Spleen (tissue), 11 donors: ENCODE results near the gene TMEM72. TPM values are rescaled to one million over a fixed set of nuclear protein-coding genes. Genes with fewer than 3 reads are reported as not detected.

ENCODE experiments used
- DNase-seq: peaks from one replicate; pipeline ENCODE4 v3.0.0-alpha.2; 2020
- H3K27ac ChIP-seq, 8 donors: fragments of 200-600 bp; sonication (generic) in 7 of 8; 1 replicate in 4 of 8; 2 replicates in 4 of 8; pipeline versions ENCODE4 v1.5.0 to v1.8.0; 2016 to 2021; ENCODE audit warnings: inconsistent platforms in 4 of 8, mild to moderate bottlenecking in 4 of 8, moderate library complexity in 1 of 8
- H3K27me3 ChIP-seq, 7 donors: fragments of 200-600 bp; sonication (generic) in 6 of 7; replicated peaks in 1 of 7; 1 replicate in 4 of 7; 2 replicates in 3 of 7; pipeline versions ENCODE4 v1.5.0 to v1.8.0; 2016 to 2021; ENCODE audit warnings: inconsistent platforms in 3 of 7, mild to moderate bottlenecking in 1 of 7
- H3K36me3 ChIP-seq, 6 donors: fragments of 200-600 bp; sonication (generic) in 5 of 6; 1 replicate in 4 of 6; 2 replicates in 2 of 6; pipeline versions ENCODE4 v1.5.0 to v1.8.0; 2016 to 2021; ENCODE audit warnings: inconsistent platforms in 2 of 6
- H3K4me1 ChIP-seq, 6 donors: fragments of 200-600 bp; sonication (generic) in 5 of 6; 1 replicate in 3 of 6; 2 replicates in 3 of 6; pipeline versions ENCODE4 v1.5.0 to v1.8.0; 2016 to 2021; ENCODE audit warnings: inconsistent platforms in 3 of 6
- H3K4me3 ChIP-seq, 8 donors: fragments of 200-600 bp; sonication (generic) in 7 of 8; 1 replicate in 4 of 8; 2 replicates in 4 of 8; pipeline versions ENCODE4 v1.5.0 to v1.8.0; 2016 to 2021; ENCODE audit warnings: inconsistent platforms in 4 of 8, mild to moderate bottlenecking in 4 of 8, moderate library complexity in 2 of 8
- H3K9me3 ChIP-seq, 8 donors: fragments of 200-600 bp; sonication (generic) in 7 of 8; 1 replicate in 4 of 8; 2 replicates in 4 of 8; pipeline versions ENCODE4 v1.5.0 to v1.8.0; 2016 to 2021; ENCODE audit warnings: inconsistent platforms in 4 of 8
- CTCF ChIP-seq, 11 experiments: fragments of 200-600 bp in 7 of 11; fragments of 450-650 bp in 4 of 11; sonication (generic) in 4 of 11; IDR thresholded peaks in 8 of 11; conservative IDR thresholded peaks in 3 of 11; 1 replicate in 7 of 11; 2 replicates in 4 of 11; pipeline versions ENCODE4 v1.4.0 to v1.8.0; 2016 to 2021; ENCODE audit warnings: antibody characterized with exemption in 11 of 11, inconsistent platforms in 4 of 11, mild to moderate bottlenecking in 1 of 11
- POLR2A ChIP-seq, 3 donors: fragments of 450-650 bp; IDR thresholded peaks; one replicate each; pipeline ENCODE4 v1.5.1; 2017; ENCODE audit warnings: antibody characterized with exemption in 3 of 3, mild to moderate bottlenecking in 1 of 3
- POLR2AphosphoS5 ChIP-seq, 3 donors: sonication (generic); formaldehyde crosslinking; IDR thresholded peaks; one replicate each; pipeline ENCODE4 v1.5.1; 2017; ENCODE audit warnings: antibody characterized with exemption in 3 of 3
- WGBS, 5 donors: extraction: QIAGEN DNeasy Blood & Tissue Kit in 3 of 5; methylation state at CpG; one replicate each; pipeline versions ENCODE4 v1.1.5 to v1.1.7; 2013 to 2018; 5-methylcytosine and 5-hydroxymethylcytosine counted together
- intact Hi-C: fragments of 100-400 bp; cut with DNase I; formaldehyde crosslinking; loops from one replicate; pipeline ENCODE4 v1.15.0; 2023; ENCODE audit warnings: low total_unique reads
- polyA plus RNA-seq, 3 donors: library from polyadenylated mRNA; stranded (reverse); fragments of 200-250 nt; gene quantifications; one replicate each; pipeline ENCODE4 v1.2.1, GENCODE V29; 2013
- total RNA-seq, 7 donors: library from RNA; depleted of rRNA in 3 of 7; stranded (reverse); fragments of >200 nt in 3 of 7; fragmentation: NEBNext Ultra II Directional in 4 of 7; extraction: Animal tissue kit (Norgen Biotek cat#: 25700) in 4 of 7; gene quantifications; one replicate each; pipeline versions ENCODE4 v1.1.0 to v1.2.1, GENCODE V29; 2016 to 2021
- donor health status: healthy with polysubstance abuse.
- donor health status: DM: no; HTN: no; CAD: no; lungs with moderate emphysema.
- donor health status: DM: no; HTN: no; CAD: no.
- donor health status: Bipolar disorder and iron deficiency.
- donor health status: healthy.
- donor health status: DM: no; HTN: no; CAD: no.
- donor health status: DM: yes; HTN: yes; CAD: no.

The TMEM72 gene
- total and polyA plus RNA-seq, 10 donors = 0.04 TPM; not detected in 9

GRCh38 chr10:44911951-44912350, 814 bp downstream of the TMEM72 start:
- no peak for DNase-seq
- H3K4me1 ChIP-seq = peaks cover 0 to 41% (median 15%) of the 10 kb centered on the region in 6 donors
- H3K27me3 ChIP-seq = no peaks in the 10 kb centered on the region
- intact Hi-C loops = no loop called here
- no peaks in the 10 kb centered on the region for H3K9me3 ChIP-seq
- no peak overlapping the region for H3K27ac ChIP-seq
- no peaks in the 10 kb centered on the region for H3K36me3 ChIP-seq
- WGBS, 5 donors = 64 to 94% (median 85%) methylated on average over 3 of the region's 3 CpGs
- no peak for TF ChIP-seq POLR2A (IDR thresholded peaks at IDR 0.05)
- TF ChIP-seq CTCF (IDR thresholded peaks at IDR 0.05 in 8 of 11, conservative IDR thresholded peaks at IDR 0.05 in 3 of 11) = no peak
- no peak for TF ChIP-seq POLR2AphosphoS5 (IDR thresholded peaks at IDR 0.05)
- H3K4me3 ChIP-seq = no peak overlapping the region

GRCh38 chr10:44913350-44914081, 2.4 kb downstream of the TMEM72 start:
- peak overlapping the region in 3 of 8 donors; percentile 5 to 10 (median 7) for H3K27ac ChIP-seq
- intact Hi-C loops = no loop called here
- H3K9me3 ChIP-seq = peaks cover 0 to 4% (median 0%) of the 10 kb centered on the region in 8 donors
- 29 to 49% (median 32%) methylated on average over 12 of the region's 12 CpGs for WGBS, 5 donors
- H3K4me1 ChIP-seq = peaks cover 0 to 41% (median 15%) of the 10 kb centered on the region in 6 donors
- H3K36me3 ChIP-seq = no peaks in the 10 kb centered on the region
- H3K4me3 ChIP-seq = no peak overlapping the region
- no peak for DNase-seq
- no peaks in the 10 kb centered on the region for H3K27me3 ChIP-seq
- no peak for TF ChIP-seq CTCF (IDR thresholded peaks at IDR 0.05 in 8 of 11, conservative IDR thresholded peaks at IDR 0.05 in 3 of 11)
- no peak for TF ChIP-seq POLR2AphosphoS5 (IDR thresholded peaks at IDR 0.05)
- TF ChIP-seq POLR2A (IDR thresholded peaks at IDR 0.05) = no peak

- Histone ChIP-seq H3K9me3 (peaks cover 0 to 4% (median 0%) of the 10 kb centered on the region in 8 donors), H3K27ac (no peak overlapping the region), H3K4me3 (no peak overlapping the region), H3K36me3 (no peaks in the 10 kb centered on the region), H3K4me1 (peaks cover 0 to 41% (median 15%) of the 10 kb centered on the region in 6 donors), H3K27me3 (no peaks in the 10 kb centered on the region)
- 37 to 93% (median 77%) methylated on average over 2 of the region's 2 CpGs; no CpG with 5 or more reads in 1 of the 5 donors for WGBS, 5 donors
- DNase-seq = no peak
- no peak for TF ChIP-seq POLR2A (IDR thresholded peaks at IDR 0.05)
- TF ChIP-seq CTCF (IDR thresholded peaks at IDR 0.05 in 8 of 11, conservative IDR thresholded peaks at IDR 0.05 in 3 of 11) = no peak
- no peak for TF ChIP-seq POLR2AphosphoS5 (IDR thresholded peaks at IDR 0.05)
- intact Hi-C loops = no loop called here
These were observed 3.8 kb downstream of the TMEM72 start for GRCh38 chr10:44914891-44915290.

- H3K4me1 ChIP-seq = peaks cover 0 to 34% (median 15%) of the 10 kb centered on the region in 6 donors
- TF ChIP-seq CTCF (IDR thresholded peaks at IDR 0.05 in 8 of 11, conservative IDR thresholded peaks at IDR 0.05 in 3 of 11) = no peak
- no peak for TF ChIP-seq POLR2AphosphoS5 (IDR thresholded peaks at IDR 0.05)
- no peak for TF ChIP-seq POLR2A (IDR thresholded peaks at IDR 0.05)
- DNase-seq = no peak
- no peaks in the 10 kb centered on the region for H3K27me3 ChIP-seq
- H3K4me3 ChIP-seq = no peak overlapping the region
- peaks cover 0 to 4% (median 0%) of the 10 kb centered on the region in 8 donors for H3K9me3 ChIP-seq
- intact Hi-C loops = no loop called here
- WGBS, 5 donors = 79 to 93% (median 90%) methylated on average over 2 of the region's 2 CpGs
- no peak overlapping the region for H3K27ac ChIP-seq
- no peaks in the 10 kb centered on the region for H3K36me3 ChIP-seq
These were observed 5.3 kb downstream of the TMEM72 start for GRCh38 chr10:44916429-44916828.
